HG03442 (cell line): ENCODE measurements around the gene LACRT.
"Not testable (repeated sequence)": the region's sequence is repeated elsewhere in the genome, so short reads cannot be mapped to it uniquely, and the experiment has no call there.

Experiments
- ATAC-seq: cut with Tn5 transposase; IDR thresholded peaks from one replicate; pipeline ENCODE4 v1.9.1; 2021; ENCODE audit warnings: mild to moderate bottlenecking, moderate library complexity; ENCODE audit not compliant: unreplicated experiment

The LACRT gene

DNA sequence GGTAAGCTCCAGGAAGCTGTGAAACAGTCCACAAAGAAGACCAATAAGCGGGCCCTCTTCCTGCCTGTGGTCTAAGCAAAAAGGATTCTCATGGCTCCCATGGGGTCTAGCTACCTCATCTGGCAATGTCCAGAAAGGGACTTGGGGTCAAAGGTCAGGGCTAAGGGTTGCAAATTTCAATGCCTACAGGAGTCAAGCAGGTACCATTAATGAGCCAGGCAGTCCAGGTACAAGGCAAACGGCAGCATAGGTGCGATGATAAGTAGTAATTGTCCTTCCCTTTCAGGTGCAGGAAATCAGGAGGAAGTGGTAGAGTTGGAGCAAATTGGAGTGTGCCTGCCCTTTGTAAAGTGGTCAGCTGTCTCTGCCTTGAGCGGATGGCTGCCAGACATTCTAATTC, 6.4 kb upstream of the LACRT start:
- no peak for ATAC-seq

DNA sequence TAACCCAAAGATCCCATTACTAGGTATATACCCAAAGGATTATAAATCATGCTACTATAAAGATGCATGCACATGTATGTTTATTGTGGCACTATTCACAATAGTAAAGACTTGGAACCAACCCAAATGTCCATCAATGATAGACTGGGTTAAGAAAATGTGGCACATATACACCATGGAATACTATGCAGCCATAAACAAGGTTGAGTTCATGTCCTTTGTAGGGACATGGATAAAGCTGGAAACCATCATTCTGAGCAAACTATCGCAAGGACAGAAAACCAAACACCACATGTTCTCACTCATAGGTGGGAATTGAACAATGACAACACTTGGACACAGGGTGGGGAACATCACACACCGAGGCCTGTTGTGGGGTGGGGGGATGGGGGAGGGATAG, 4.4 kb upstream of the LACRT start:
- ATAC-seq = not testable (repeated sequence)

GRCh38 chr12:54631988-54632728, 2.5 kb downstream of the LACRT start:
- no peak for ATAC-seq

DNA sequence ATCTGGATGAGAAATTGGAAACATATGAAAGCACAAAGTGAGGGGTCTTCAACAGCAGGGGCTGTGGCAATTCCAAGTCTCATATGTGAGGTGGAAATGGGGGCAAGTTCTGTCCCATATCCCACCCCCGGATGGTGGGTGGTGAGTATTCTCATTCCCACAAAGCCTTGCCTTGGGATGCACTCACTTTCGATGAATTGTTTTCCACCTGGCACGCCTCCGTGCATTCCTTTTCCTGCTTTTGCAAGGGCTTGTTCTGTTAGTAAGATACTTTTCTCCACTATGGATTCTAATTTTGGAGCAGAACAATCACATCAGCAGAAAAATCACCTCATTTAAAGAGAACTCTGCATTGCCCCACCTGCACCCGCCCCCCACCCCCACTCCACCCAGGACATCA, 3.1 kb downstream of the LACRT start:
- no peak for ATAC-seq

DNA sequence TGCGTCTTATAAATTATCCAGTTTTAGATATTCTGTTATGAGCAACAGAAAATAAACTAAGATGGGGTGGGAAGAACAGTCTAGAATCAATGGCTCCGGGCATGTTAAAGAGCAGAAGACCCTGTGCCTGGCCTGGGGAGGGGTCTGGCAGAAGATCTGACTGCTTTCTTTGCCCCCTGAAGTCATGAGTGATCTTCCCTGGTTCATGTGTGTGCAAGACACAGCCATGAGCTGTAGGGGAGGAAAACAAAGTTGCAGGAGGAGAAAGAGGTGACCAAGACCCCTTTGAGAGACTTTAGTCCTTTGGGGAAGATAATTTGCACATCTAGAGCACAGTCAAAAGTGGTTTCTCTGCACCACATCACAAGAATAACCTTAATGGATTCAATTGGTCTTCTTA, 4.8 kb downstream of the LACRT start:
- ATAC-seq = no peak

DNA sequence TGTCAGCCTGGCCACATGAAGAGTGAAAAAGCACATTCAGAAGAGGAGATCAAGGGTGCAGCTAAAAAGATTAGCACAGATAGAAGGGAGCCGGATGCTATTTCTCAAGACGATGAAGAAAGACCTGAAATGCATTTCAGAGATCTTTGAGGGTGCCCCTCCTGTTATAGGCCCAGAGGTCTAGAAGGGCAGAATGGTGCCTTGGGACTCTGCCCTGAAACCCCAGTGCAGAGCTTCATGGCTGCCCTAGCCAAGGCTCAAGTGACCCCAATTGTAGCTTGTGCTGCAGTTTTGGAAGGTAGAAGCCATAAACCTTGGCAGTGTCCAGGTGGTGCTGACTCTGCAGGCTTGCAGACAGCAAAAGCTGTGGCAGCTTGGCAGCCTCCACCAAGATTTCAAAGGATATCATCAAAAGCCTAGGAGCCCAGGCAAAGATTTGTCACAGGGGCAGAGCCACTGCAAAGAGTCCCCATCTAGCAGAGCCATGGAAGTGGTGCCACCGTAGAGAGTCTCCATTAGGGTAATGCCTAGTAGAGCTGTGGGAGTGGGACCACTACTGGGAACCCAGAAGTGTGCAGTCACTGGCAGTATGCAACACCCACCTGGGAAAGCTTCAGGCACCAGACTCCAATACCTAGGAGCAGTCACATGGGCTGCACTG, 6.4 kb downstream of the LACRT start:
- no peak for ATAC-seq

DNA sequence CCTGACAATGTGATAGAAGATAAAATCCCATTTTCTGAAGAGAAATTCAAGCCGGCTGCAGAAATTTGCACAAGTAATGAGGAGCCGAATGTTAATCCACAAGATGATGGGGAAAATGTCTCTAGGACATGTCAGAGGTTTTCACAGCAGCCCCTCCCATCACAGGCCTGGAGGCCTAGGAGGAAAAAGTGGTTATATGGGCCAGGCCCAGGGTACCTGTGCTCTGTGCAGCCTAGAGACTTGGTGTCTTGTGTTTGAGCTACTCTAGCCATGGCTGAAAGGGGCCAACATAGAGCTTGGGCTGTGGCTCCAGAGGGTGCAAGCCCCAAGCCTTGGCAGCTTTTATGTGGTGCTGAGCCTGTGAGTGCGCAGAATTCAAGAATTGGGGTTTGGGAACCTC, 7.4 kb downstream of the LACRT start:
- no peak for ATAC-seq

- no peak for ATAC-seq
Measured at GRCh38 chr12:54625598-54625997, 9.1 kb downstream of the LACRT start.

DNA sequence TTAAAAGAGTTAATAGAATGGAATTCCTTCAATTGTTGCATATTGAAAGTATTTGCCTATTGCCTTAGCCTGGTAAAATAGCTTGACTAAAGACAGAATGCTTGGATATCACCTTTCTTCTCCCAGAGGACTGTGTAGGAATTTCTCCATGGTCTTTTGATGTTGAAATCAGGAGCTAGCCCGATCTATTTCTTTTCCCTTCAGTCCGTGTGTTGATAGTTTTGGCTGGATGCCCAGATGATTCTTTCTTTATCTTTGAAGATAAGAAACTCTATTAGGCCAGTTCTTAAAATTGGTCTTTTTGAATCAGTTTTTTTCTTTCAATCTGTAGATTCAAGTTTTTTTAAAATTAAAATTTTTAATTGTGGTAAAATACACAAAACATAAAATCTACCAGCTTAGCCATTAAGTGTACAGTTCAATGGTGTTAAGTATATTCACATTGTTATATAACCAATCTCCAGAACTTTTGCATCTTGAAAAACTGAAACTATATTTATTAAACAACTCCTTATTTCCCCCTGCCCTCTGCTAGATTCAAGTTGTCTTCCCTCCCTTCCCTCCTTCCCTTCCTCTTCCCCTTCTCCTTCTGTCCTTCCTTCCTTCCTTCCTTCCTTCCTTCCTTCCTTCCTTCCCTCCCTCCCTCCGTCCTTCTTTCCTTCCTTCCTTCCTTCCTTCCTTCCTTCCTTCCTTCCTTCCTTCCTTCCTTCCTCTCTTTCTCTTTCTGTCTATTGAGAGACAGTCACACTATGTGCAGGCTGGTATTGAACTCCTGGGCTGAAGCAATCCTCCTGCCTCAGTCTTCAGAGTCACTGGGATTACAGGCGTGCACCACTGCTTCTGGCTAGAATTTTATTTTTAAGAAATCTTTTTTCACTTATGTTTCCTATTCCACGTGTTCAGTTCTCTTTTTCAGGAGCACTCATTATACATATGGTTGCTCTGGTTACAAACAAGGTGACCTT, 10.1 kb downstream of the LACRT start:
- no peak for ATAC-seq

DNA sequence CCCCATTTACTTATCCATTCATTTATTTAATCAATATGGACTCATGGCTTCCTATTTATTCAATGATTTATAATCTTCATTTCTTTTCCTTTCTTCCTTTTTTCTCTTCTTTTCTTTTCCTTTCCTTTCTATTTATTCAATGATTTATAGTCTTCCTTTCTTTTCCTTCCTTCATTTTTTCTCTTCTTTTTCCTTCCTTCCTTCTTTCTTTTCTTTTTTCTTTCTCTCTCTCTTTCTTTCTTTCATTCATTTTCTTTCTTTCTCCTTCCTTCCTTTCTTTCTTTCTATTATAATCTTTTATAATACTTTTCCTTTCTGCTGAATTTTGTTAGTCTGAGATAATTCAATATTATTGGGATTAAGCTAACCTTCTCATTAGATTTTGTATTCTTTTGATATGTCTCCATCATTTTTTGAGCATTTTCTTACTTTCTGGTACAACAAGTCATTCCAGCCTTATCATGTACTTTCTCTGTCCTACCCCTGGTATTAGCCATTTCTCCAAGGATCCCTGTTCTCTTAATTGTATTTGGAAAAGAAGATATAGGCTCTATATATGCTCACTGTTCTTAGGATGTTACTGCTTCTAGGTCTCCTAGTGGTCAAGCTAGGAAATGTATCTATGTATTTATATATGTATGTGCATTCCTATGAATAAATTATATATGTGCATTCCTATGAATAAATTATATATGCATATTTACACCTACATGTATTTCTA, 12.1 kb downstream of the LACRT start:
- no peak for ATAC-seq

- no peak for ATAC-seq
Measured at GRCh38 chr12:54616933-54617680, 17.6 kb downstream of the LACRT start.

GRCh38 chr12:54612225-54612750, 22.4 kb downstream of the LACRT start:
- no peak for ATAC-seq

- no peak for ATAC-seq
Measured at GRCh38 chr12:54611715-54612149, 23.0 kb downstream of the LACRT start.

DNA sequence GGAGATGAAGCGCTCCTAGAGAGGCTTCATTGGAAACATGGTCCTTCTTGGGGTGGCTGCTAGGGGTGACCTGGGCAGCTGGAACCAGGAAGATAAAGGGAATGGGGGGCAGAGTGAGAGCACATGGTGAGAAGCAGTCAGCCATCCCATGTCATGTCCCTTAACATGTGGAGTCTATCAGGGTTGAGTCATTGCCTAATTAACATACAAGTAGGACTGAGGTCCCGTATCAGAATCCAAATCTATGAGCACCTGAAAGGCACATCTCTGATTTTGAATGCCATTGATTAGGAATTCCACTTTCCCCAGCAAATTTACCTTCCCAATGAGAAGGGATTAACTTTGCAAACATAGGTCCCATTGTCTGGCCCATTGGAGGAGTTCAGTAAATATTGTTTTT, 25.9 kb downstream of the LACRT start:
- no peak for ATAC-seq

- no peak for ATAC-seq
Measured at GRCh38 chr12:54608156-54608555, 26.5 kb downstream of the LACRT start.

GRCh38 chr12:54606556-54606955, 28.1 kb downstream of the LACRT start:
- ATAC-seq = no peak

- ATAC-seq = no peak
Measured at GRCh38 chr12:54605138-54605970, 29.3 kb downstream of the LACRT start.

GRCh38 chr12:54604436-54604835, 30.3 kb downstream of the LACRT start:
- ATAC-seq = no peak

- ATAC-seq = no peak
Measured at GRCh38 chr12:54603872-54604271, 30.8 kb downstream of the LACRT start.
